GM12878 (cell line): ENCODE data around the gene PUSL1. TPM values are rescaled to one million over a fixed set of nuclear protein-coding genes. Genes with fewer than 3 reads are reported as not detected.

Experiments
- ATAC-seq: fragments of 200-7000 bp; cut with Tn5 transposase; 3 replicates; pipeline ENCODE4 v1.9.1; 2020; ENCODE audit warnings: mild to moderate bottlenecking, moderate library complexity
- BruUV-seq: library from RNA; stranded (reverse); fragments of 400-500 nt; replicated peaks from 2 replicates; lab custom pipeline; 2021; lab: Mats Ljungman, UMichigan
- CTCF ChIA-PET: fragments of 300-600 bp; sonication (Branson Sonifier 250); formaldehyde crosslinking; extraction: SDS; loops from one replicate; lab custom pipeline; 2021; ENCODE audit warnings: inconsistent platforms; lab: Yijun Ruan, JAX
- POLR2A ChIA-PET: fragments of 350-600 bp; formaldehyde crosslinking; extraction: SDS; loops from one replicate; lab custom pipeline; 2021; ENCODE audit warnings: inconsistent platforms; lab: Charles Lee
- RAD21 ChIA-PET: fragments of 300-600 bp; sonication (Branson Sonifier 250); formaldehyde crosslinking; loops from one replicate; lab custom pipeline; 2023; ENCODE audit warnings: antibody characterized with exemption; ENCODE audit not compliant: unreplicated experiment; lab: Charles Lee
- SMC1A ChIA-PET: fragments of 300-600 bp; sonication (Branson Sonifier 250); formaldehyde crosslinking; loops from one replicate; lab custom pipeline; 2023; ENCODE audit not compliant: unreplicated experiment, uncharacterized antibody; lab: Charles Lee
- DNase-seq: peaks from one replicate; pipeline ENCODE4 v3.0.0-alpha.2; 2011; ENCODE audit warnings: low read depth, low spot score
- FAIRE-seq: peaks from 3 replicates; lab custom pipeline; 2011; peaks lifted over from hg19 to GRCh38; lab: Jason Lieb, UNC
- H2AFZ ChIP-seq: 2 replicates; pipeline ENCODE4 v1.6.0; 2011; ENCODE audit warnings: low read depth, low read length, control low read depth; ENCODE audit not compliant: control insufficient read depth
- H3K27ac ChIP-seq: 2 replicates; pipeline ENCODE4 v1.5.1; 2011; ENCODE audit warnings: control low read depth; ENCODE audit not compliant: control insufficient read depth, insufficient read depth
- H3K27me3 ChIP-seq, 2 experiments: replicated peaks in 1 of 2; 2 replicates each; pipeline versions ENCODE4 v1.6.0 to v1.6.1; 2011; ENCODE audit warnings: low read length in 1 of 2; ENCODE audit not compliant: control insufficient read depth in 2 of 2, insufficient read depth in 2 of 2
- H3K36me3 ChIP-seq, 2 experiments: 2 replicates each; pipeline ENCODE4 v1.5.1; 2011; ENCODE audit warnings: low read length in 1 of 2; ENCODE audit not compliant: control insufficient read depth in 2 of 2, insufficient read depth in 2 of 2
- H3K4me1 ChIP-seq: 2 replicates; pipeline ENCODE4 v1.6.1; 2011; ENCODE audit warnings: mild to moderate bottlenecking, low read length, moderate library complexity, mixed read lengths; ENCODE audit not compliant: control insufficient read depth, insufficient read depth
- H3K4me2 ChIP-seq: 2 replicates; pipeline ENCODE4 v1.6.0; 2011; ENCODE audit warnings: control low read depth; ENCODE audit not compliant: control insufficient read depth, insufficient read depth
- H3K4me3 ChIP-seq: fragments of 200-600 bp; sonication (generic); 2 replicates; pipeline ENCODE4 v1.5.1; 2016
- H3K79me2 ChIP-seq: 2 replicates; pipeline ENCODE4 v1.6.0; 2011; ENCODE audit warnings: low read length; ENCODE audit not compliant: control insufficient read depth, insufficient read depth
- H3K9ac ChIP-seq: 2 replicates; pipeline ENCODE4 v1.8.0; 2011; ENCODE audit warnings: low read length, control low read depth, mixed read lengths; ENCODE audit not compliant: control insufficient read depth, insufficient read depth
- H3K9me3 ChIP-seq: replicated peaks from 3 replicates; pipeline ENCODE4 v1.5.1; 2011; ENCODE audit warnings: mild to moderate bottlenecking, low read length; ENCODE audit not compliant: control insufficient read depth, insufficient read depth
- H4K20me1 ChIP-seq: 2 replicates; pipeline ENCODE4 v1.6.0; 2011; ENCODE audit not compliant: control insufficient read depth, insufficient read depth
- HDGF ChIP-seq: fragments of 450-650 bp; IDR thresholded peaks from 2 replicates; pipeline ENCODE4 v1.6.1; 2016; ENCODE audit warnings: antibody characterized with exemption
- MEF2B ChIP-seq: fragments of 450-650 bp; IDR thresholded peaks from 2 replicates; pipeline ENCODE4 v1.6.1; 2018; ENCODE audit warnings: mild to moderate bottlenecking, moderate library complexity; ENCODE audit not compliant: partially characterized antibody, poor library complexity, severe bottlenecking
- NR2F1 ChIP-seq: fragments of 450-650 bp; conservative IDR thresholded peaks from 2 replicates; pipeline ENCODE4 v1.6.1; 2017; ENCODE audit warnings: mild to moderate bottlenecking
- POLR2AphosphoS2 ChIP-seq: IDR thresholded peaks from 2 replicates; pipeline ENCODE4 v1.6.1; 2011; ENCODE audit warnings: low read depth, mild to moderate bottlenecking, low read length, improper control_type of control experiment, moderate library complexity
- RELB ChIP-seq: fragments of 450-650 bp; IDR thresholded peaks from 2 replicates; pipeline ENCODE4 v1.6.1; 2017; ENCODE audit warnings: low read depth, mild to moderate bottlenecking, moderate library complexity
- SRF ChIP-seq, 2 experiments: IDR thresholded peaks; 2 replicates each; pipeline ENCODE4 v1.6.1; 2011; ENCODE audit warnings: low read depth in 2 of 2, low read length in 2 of 2, mild to moderate bottlenecking in 1 of 2, moderate library complexity in 1 of 2
- STAT3 ChIP-seq: IDR thresholded peaks from 2 replicates; pipeline ENCODE4 v1.6.1; 2011; ENCODE audit warnings: low read depth, low read length, improper control_type of control experiment
- WGBS: methylation state at CpG from one replicate; pipeline ENCODE4 v1.1.6; 2016; ENCODE audit warnings: low lambda C conversion rate; ENCODE audit not compliant: insufficient replicate concordance, insufficient coverage; ENCODE audit errors: missing lambda C conversion rate; 5-methylcytosine and 5-hydroxymethylcytosine counted together
- in situ Hi-C: fragments of 300-500 bp; cut with MboI; formaldehyde crosslinking; loops from 9 replicates; pipeline ENCODE4 v1.14.3; 2018; ENCODE audit warnings: mixed read lengths
- intact Hi-C: fragments of 100-400 bp; cut with micrococcal nuclease; formaldehyde crosslinking; loops from one replicate; pipeline ENCODE4 v1.14.2; 2022; ENCODE audit not compliant: unreplicated experiment
- polyA plus RNA-seq, 11 experiments: library from polyadenylated mRNA; depleted of rRNA in 4 of 11; unstranded in 6 of 11; stranded (reverse) in 5 of 11; fragments of >200 nt; fragmentation: Nextera tagmentation in 4 of 11; fragmentation: Illumina TruSeq in 1 of 11; extraction: Ambion mirVana in 4 of 11; extraction: Trizol in 1 of 11; gene quantifications; 1 replicate in 1 of 11; 2 replicates in 10 of 11; pipeline versions ENCODE4 v1.2.1 to v1.2.3, GENCODE V29; 2011 to 2016; ENCODE audit warnings: inconsistent platforms in 2 of 11, missing spikeins in 2 of 11, low read depth in 1 of 11
- total RNA-seq, 4 experiments: library from RNA; depleted of rRNA in 3 of 4; stranded (reverse); fragments of >200 nt in 3 of 4; fragmentation: Illumina TruSeq in 1 of 4; extraction: Trizol in 1 of 4; gene quantifications; 2 replicates each; pipeline versions ENCODE4 v1.2.1 to v1.2.3, GENCODE V29; 2013 to 2021

PUSL1 gene
- total and polyA plus RNA-seq, 10 of the 15 experiments (the other 5 are each of a cell fraction or from before 2014, with no cell fraction given): 0.16 to 28.4 (median 15.1) TPM

GRCh38 chr1:1351511-1352427 lies 43.4 kb downstream of the PUSL1 start (continued):
- TF ChIP-seq RELB (no peak), HDGF (no peak), NR2F1 (no peak)

GRCh38 chr1:1352786-1353388 lies 44.5 kb downstream of the PUSL1 start:
- ChIA-PET SMC1A (no interaction called here), POLR2A (no interaction called here), RAD21 (no interaction called here), CTCF (interaction anchor here (1.8 kb wide), 1 partner anchor 19 kb away, joined by 10 read pairs; no protein-coding TSS in a partner anchor)
- DNase-seq (no peak), ATAC-seq (no peak), FAIRE-seq (no peak)
- no peaks in the 10 kb centered on the region for H3K9me3 ChIP-seq
- in situ Hi-C loops: no loop called here
- H3K79me2 ChIP-seq: peaks cover 2% of the 10 kb centered on the region
- peaks cover 2% of the 10 kb centered on the region; the same call in 1 of the 2 replicates for H3K4me1 ChIP-seq
- H3K27me3 ChIP-seq: peaks cover 0 to 3% of the 10 kb centered on the region in 2 experiments; a peak in 2 of 4 replicates
- TF ChIP-seq SRF (IDR thresholded peaks at IDR 0.05; ENCODE audit: low read depth in 2 of 2, low read length in 2 of 2) (no peak), MEF2B (peak; percentile 34), STAT3 (no peak), POLR2AphosphoS2 (peak; percentile 38; the same call in 1 of the 2 replicates)
- H3K27ac ChIP-seq: no peak overlapping the region
- intact Hi-C loops: no loop called here
- WGBS: 40% methylated on average over 5 of the region's 5 CpGs
- no peaks in the 10 kb centered on the region for H4K20me1 ChIP-seq
- no peaks in the 10 kb centered on the region for H3K36me3 ChIP-seq
- H3K9ac ChIP-seq: no peak overlapping the region
- no TSS peak for BruUV-seq
- H3K4me2 ChIP-seq: no peak overlapping the region
- no peak overlapping the region for H2AFZ ChIP-seq
- no peak overlapping the region for H3K4me3 ChIP-seq
